Measurements from ENCODE around the gene MBD2.

The MBD2 gene

DNA sequence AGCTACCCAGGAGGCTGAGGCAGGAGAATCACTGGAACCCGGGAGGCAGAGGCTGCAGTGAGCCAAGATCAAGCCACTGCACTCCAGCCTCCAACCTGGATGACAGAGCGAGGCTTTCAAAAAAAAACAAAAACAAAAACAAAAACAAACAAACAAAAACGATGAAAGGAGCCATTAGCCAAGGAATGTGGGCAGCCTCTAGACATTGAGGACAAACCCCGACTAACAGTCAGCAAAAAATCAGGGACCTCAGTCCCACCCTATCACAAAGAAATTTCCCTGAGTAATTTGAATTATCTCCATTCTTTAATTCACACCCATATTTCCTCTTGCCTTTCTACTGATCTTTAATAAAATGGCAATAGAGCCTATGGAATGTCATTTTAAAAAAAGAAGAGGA lies 75.8 kb downstream of the MBD2 start:
- Histone ChIP-seq H3K27ac (ENCODE audit: low read depth, low read length) (no peak overlapping the region), H3K9me3 (ENCODE audit: insufficient read depth, low read length) (0 out of 2 replicates have a peak, but pooled peaks cover under 1% of the 10 kb centered on the region), H4K20me1 (ENCODE audit: low read depth, low read length) (no peaks in the 10 kb centered on the region), H3F3A (ENCODE audit: insufficient read depth) (peaks cover 8% of the 10 kb centered on the region; the same call in 1 of the 2 replicates), H3K9ac (ENCODE audit: low read length) (no peak overlapping the region), H3K27me3 (ENCODE audit: low read length) (no peaks in the 10 kb centered on the region), H3K4me2 (ENCODE audit: low read depth, low read length, poor library complexity, severe bottlenecking) (no peak overlapping the region), H3K4me3 (ENCODE audit: insufficient read depth, low read length, poor library complexity, severe bottlenecking) (no peak overlapping the region), H3K36me3 (ENCODE audit: low read length) (peaks cover 20% of the 10 kb centered on the region), H3K9me2 (replicated peaks; ENCODE audit: insufficient read depth, low read length) (no peaks in the 10 kb centered on the region), H2AFZ (ENCODE audit: low read depth, low read length, severe bottlenecking) (no peak overlapping the region), H3K79me2 (ENCODE audit: insufficient read depth, low read length) (no peaks in the 10 kb centered on the region)
- TF ChIP-seq, protein P1, sequence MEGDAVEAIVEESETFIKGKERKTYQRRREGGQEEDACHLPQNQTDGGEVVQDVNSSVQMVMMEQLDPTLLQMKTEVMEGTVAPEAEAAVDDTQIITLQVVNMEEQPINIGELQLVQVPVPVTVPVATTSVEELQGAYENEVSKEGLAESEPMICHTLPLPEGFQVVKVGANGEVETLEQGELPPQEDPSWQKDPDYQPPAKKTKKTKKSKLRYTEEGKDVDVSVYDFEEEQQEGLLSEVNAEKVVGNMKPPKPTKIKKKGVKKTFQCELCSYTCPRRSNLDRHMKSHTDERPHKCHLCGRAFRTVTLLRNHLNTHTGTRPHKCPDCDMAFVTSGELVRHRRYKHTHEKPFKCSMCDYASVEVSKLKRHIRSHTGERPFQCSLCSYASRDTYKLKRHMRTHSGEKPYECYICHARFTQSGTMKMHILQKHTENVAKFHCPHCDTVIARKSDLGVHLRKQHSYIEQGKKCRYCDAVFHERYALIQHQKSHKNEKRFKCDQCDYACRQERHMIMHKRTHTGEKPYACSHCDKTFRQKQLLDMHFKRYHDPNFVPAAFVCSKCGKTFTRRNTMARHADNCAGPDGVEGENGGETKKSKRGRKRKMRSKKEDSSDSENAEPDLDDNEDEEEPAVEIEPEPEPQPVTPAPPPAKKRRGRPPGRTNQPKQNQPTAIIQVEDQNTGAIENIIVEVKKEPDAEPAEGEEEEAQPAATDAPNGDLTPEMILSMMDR (IDR thresholded peaks at IDR 0.05; ENCODE audit: insufficient read depth, low read length, poor library complexity, severe bottlenecking), result no peak
- TF ChIP-seq EZH2phosphoT487 (conservative IDR thresholded peaks at IDR 0.05; ENCODE audit: low read length), result no peak

DNA sequence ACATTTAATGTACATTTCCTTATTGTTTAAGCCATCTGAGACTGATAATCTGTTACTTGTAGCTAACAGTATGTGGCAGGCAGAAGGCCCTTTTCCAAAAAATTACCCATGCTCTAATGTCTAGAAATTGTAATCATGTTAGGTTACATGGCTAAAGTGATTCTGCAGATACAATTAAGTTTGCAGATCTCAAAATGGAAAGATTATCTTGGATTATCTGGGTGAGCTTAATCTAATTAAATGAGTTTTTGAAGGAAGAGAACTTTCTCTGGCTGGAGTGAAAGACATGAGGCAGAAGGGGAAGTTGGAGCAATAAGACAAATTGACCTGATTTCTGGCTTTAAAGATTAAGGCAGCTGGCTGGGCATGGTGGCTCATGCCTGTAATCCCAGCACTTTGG lies 76.3 kb downstream of the MBD2 start:
- Histone ChIP-seq H3K27me3 (ENCODE audit: low read length) (no peaks in the 10 kb centered on the region), H3K4me2 (ENCODE audit: low read depth, low read length, poor library complexity, severe bottlenecking) (no peak overlapping the region), H3K9ac (ENCODE audit: low read length) (no peak overlapping the region), H3K4me3 (ENCODE audit: insufficient read depth, low read length, poor library complexity, severe bottlenecking) (no peak overlapping the region), H3K9me3 (ENCODE audit: insufficient read depth, low read length) (peaks cover 5% of the 10 kb centered on the region; the same call in 1 of the 2 replicates), H3K79me2 (ENCODE audit: insufficient read depth, low read length) (no peaks in the 10 kb centered on the region), H3K9me2 (replicated peaks; ENCODE audit: insufficient read depth, low read length) (no peaks in the 10 kb centered on the region), H3K36me3 (ENCODE audit: low read length) (peaks cover 20% of the 10 kb centered on the region), H3K27ac (ENCODE audit: low read depth, low read length) (no peak overlapping the region), H4K20me1 (ENCODE audit: low read depth, low read length) (no peaks in the 10 kb centered on the region), H3F3A (ENCODE audit: insufficient read depth) (peaks cover 8% of the 10 kb centered on the region; the same call in 1 of the 2 replicates), H2AFZ (ENCODE audit: low read depth, low read length, severe bottlenecking) (no peak overlapping the region)
- TF ChIP-seq EZH2phosphoT487 (conservative IDR thresholded peaks at IDR 0.05; ENCODE audit: low read length), result no peak
- TF ChIP-seq, protein P1 (IDR thresholded peaks at IDR 0.05; ENCODE audit: insufficient read depth, low read length, poor library complexity, severe bottlenecking), result no peak

DNA sequence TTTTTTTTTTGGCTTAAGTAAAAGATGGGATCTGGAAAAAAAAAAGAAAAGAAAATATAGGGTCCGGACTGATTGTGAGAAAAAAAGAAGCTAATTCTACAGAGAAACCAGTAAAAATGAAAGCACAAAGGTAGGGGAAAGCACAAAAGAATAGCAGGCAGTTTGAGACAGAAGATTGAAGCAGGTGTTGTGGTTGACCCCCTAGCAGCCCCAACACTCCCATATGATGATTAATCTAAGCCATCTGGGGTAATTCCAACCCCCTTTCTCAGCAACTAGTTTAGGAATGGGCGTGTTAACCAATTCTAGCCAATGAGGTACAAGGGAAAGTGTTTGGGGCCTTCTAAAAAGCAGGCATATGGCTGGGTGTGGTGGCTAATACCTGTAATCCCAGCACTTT lies 77.0 kb downstream of the MBD2 start:
- peaks cover 20% of the 10 kb centered on the region for H3K36me3 ChIP-seq (ENCODE audit: low read length)
- no peak overlapping the region for H3K27ac ChIP-seq (ENCODE audit: low read depth, low read length)
- H3K9ac ChIP-seq (ENCODE audit: low read length), result no peak overlapping the region
- peaks cover 10% of the 10 kb centered on the region; the same call in 1 of the 2 replicates for H3K9me3 ChIP-seq (ENCODE audit: insufficient read depth, low read length)
- H3K4me2 ChIP-seq (ENCODE audit: low read depth, low read length, poor library complexity, severe bottlenecking), result no peak overlapping the region
- no peaks in the 10 kb centered on the region for H4K20me1 ChIP-seq (ENCODE audit: low read depth, low read length)
- H3F3A ChIP-seq (ENCODE audit: insufficient read depth), result peaks cover 8% of the 10 kb centered on the region; the same call in 1 of the 2 replicates
- H3K9me2 ChIP-seq (replicated peaks; ENCODE audit: insufficient read depth, low read length), result no peaks in the 10 kb centered on the region
- H3K4me3 ChIP-seq (ENCODE audit: insufficient read depth, low read length, poor library complexity, severe bottlenecking), result no peak overlapping the region
- TF ChIP-seq EZH2phosphoT487 (conservative IDR thresholded peaks at IDR 0.05; ENCODE audit: low read length), result no peak
- TF ChIP-seq, protein P1 (IDR thresholded peaks at IDR 0.05; ENCODE audit: insufficient read depth, low read length, poor library complexity, severe bottlenecking), result no peak
- no peaks in the 10 kb centered on the region for H3K27me3 ChIP-seq (ENCODE audit: low read length)
- H2AFZ ChIP-seq (ENCODE audit: low read depth, low read length, severe bottlenecking), result no peak overlapping the region
- H3K79me2 ChIP-seq (ENCODE audit: insufficient read depth, low read length), result no peaks in the 10 kb centered on the region
